SW 1271 (cell line): ENCODE measurements around the gene KCNAB2.

Experiments
- DNase-seq, 2 experiments: peaks; one replicate each; lab custom pipeline; 2025; lab: John Stamatoyannopoulos, UW

Gene KCNAB2

GRCh38 chr1:6082430-6082971, 36.8 kb downstream of the KCNAB2 start:
- DNase-seq, result no peak

GRCh38 chr1:6083385-6083784, 37.7 kb downstream of the KCNAB2 start:
- no peak for DNase-seq

- DNase-seq, result no peak
Observed at GRCh38 chr1:6083801-6084446, 38.2 kb downstream of the KCNAB2 start.

- DNase-seq, result no peak
Observed at GRCh38 chr1:6084781-6085495, 39.2 kb downstream of the KCNAB2 start.

- no peak for DNase-seq
Observed at GRCh38 chr1:6085666-6086065, 40.0 kb downstream of the KCNAB2 start.

GRCh38 chr1:6086358-6086757, 40.7 kb downstream of the KCNAB2 start:
- DNase-seq, result no peak

- no peak for DNase-seq
Observed at GRCh38 chr1:6086762-6087376, 41.2 kb downstream of the KCNAB2 start.

- no peak for DNase-seq
Observed at GRCh38 chr1:6087377-6087772, 41.7 kb downstream of the KCNAB2 start.

- no peak for DNase-seq
Observed at GRCh38 chr1:6087958-6088357, 42.3 kb downstream of the KCNAB2 start.

GRCh38 chr1:6088956-6089355, 43.3 kb downstream of the KCNAB2 start:
- DNase-seq, result no peak

GRCh38 chr1:6090288-6090687, 44.6 kb downstream of the KCNAB2 start:
- no peak for DNase-seq

- DNase-seq, result no peak
Observed at GRCh38 chr1:6090996-6091822, 45.5 kb downstream of the KCNAB2 start.

GRCh38 chr1:6091823-6092109, 46.1 kb downstream of the KCNAB2 start:
- DNase-seq, result no peak

GRCh38 chr1:6092211-6092610, 46.5 kb downstream of the KCNAB2 start:
- DNase-seq, result no peak

- DNase-seq, result no peak
Observed at GRCh38 chr1:6093071-6093470, 47.4 kb downstream of the KCNAB2 start.

- no peak for DNase-seq
Observed at GRCh38 chr1:6093611-6094010, 47.9 kb downstream of the KCNAB2 start.

- DNase-seq, result no peak
Observed at GRCh38 chr1:6094246-6094645, 48.6 kb downstream of the KCNAB2 start.

GRCh38 chr1:6094801-6095505, 49.3 kb downstream of the KCNAB2 start:
- DNase-seq, result no peak

GRCh38 chr1:6095511-6096242, 50.0 kb downstream of the KCNAB2 start:
- no peak for DNase-seq

GRCh38 chr1:6096243-6097116, 50.8 kb downstream of the KCNAB2 start:
- no peak for DNase-seq
